Measurements from ENCODE around the gene ZNF117. TPM values are rescaled to one million over a fixed set of nuclear protein-coding genes. Genes with fewer than 3 reads are reported as not detected.
"Not testable (repeated sequence)": the region's sequence is repeated elsewhere in the genome, so short reads cannot be mapped to it uniquely, and the experiment has no call there.

ZNF117 gene
- total RNA-seq, 1 experiment from 2014 or later, result 19.0 TPM

- Histone ChIP-seq H3K4me2 (ENCODE audit: low read depth, low read length, poor library complexity, severe bottlenecking) (no peak overlapping the region), H3K27me3 (ENCODE audit: low read length) (no peaks in the 10 kb centered on the region), H3K4me3 (ENCODE audit: low read length) (no peak overlapping the region), H3K9ac (ENCODE audit: low read length) (no peak overlapping the region), H3K36me3 (ENCODE audit: insufficient read depth, low read length) (no peaks in the 10 kb centered on the region), H3K9me3 (ENCODE audit: low read length) (no peaks in the 10 kb centered on the region), H3K27ac (ENCODE audit: low read length) (no peak overlapping the region), H3K4me1 (ENCODE audit: low read length) (no peaks in the 10 kb centered on the region), H4K20me1 (ENCODE audit: insufficient read depth, low read depth, low read length) (no peaks in the 10 kb centered on the region), H3K79me2 (ENCODE audit: low read length) (no peaks in the 10 kb centered on the region), H3K9me2 (replicated peaks; ENCODE audit: insufficient read depth, low read length) (no peaks in the 10 kb centered on the region), H2AFZ (ENCODE audit: low read length) (no peak overlapping the region)
- no peak for DNase-seq
These were observed 45.2 kb downstream of the ZNF117 start for GRCh38 chr7:64945503-64946175.

DNA sequence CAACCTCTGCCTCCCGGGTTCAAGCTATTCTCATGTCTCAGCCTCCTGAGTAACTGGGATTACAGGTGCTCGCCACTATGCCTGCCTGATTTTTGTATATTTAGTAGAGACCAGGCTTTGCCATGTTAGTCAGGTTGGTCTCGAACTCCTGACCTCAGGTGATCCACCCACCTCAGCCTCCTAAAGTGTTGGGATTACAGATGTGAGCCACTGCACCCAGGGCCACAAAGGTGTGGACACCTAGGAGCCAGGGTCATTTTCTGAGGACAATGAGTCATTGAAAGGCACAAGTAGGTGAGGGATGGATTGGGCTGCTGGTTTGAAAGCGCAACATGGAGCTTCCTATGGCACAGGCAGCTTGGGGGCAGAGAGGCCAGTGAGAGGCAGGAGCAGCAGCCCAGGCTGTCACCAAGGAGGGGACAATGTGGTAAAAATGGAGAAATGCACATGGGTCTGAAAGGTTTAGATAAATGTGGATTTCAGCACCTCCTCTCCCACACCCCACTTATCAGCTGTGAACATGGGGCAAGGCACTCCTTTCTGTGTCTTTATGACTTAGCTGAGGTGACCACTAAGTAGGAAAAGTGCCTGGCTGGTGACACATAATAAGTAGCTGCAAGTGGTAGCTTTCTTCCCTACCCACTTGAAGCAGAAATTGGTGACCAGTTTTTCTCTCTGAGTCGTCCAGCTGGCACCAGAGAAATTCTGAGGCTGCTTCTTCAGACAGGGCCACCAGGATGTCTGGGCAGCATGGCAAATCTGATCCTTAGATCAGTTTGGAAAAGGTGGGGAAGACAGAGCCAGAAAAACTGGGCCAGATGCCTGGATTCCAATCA lies 46.0 kb downstream of the ZNF117 start:
- H3K9ac ChIP-seq (ENCODE audit: low read length); H3K4me1 ChIP-seq (ENCODE audit: low read length); H3K4me2 ChIP-seq (ENCODE audit: low read depth, low read length, poor library complexity, severe bottlenecking); H3K4me3 ChIP-seq (ENCODE audit: low read length); H3K36me3 ChIP-seq (ENCODE audit: insufficient read depth, low read length); H4K20me1 ChIP-seq (ENCODE audit: insufficient read depth, low read depth, low read length); H3K79me2 ChIP-seq (ENCODE audit: low read length); H3K9me2 ChIP-seq (replicated peaks; ENCODE audit: insufficient read depth, low read length); H3K27ac ChIP-seq (ENCODE audit: low read length); DNase-seq; H2AFZ ChIP-seq (ENCODE audit: low read length); H3K27me3 ChIP-seq (ENCODE audit: low read length); H3K9me3 ChIP-seq (ENCODE audit: low read length): not testable (repeated sequence)

DNA sequence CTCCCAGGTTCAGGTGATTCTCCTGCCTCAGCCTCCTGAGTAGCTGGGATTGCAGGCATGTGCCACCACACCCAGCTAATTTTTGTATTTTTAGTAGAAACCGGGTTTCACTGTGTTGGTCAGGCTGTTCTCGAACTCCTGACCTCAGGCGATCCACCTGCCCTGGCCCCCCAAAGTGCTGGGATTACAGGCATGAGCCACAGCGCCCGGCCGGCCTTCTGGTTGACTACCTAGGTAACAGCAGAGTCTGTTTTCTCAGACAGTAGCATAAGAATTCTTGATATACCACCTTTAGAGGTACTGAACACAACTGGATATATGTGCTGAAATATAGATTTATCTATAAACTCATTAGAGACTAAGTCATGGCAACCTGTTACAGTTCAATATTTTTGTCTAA lies 50.8 kb downstream of the ZNF117 start:
- not testable (repeated sequence) for H3K4me1 ChIP-seq (ENCODE audit: low read length); DNase-seq; H3K36me3 ChIP-seq (ENCODE audit: insufficient read depth, low read length); H3K9me3 ChIP-seq (ENCODE audit: low read length); H2AFZ ChIP-seq (ENCODE audit: low read length); H3K9me2 ChIP-seq (replicated peaks; ENCODE audit: insufficient read depth, low read length); H3K79me2 ChIP-seq (ENCODE audit: low read length); H4K20me1 ChIP-seq (ENCODE audit: insufficient read depth, low read depth, low read length); H3K9ac ChIP-seq (ENCODE audit: low read length); H3K27ac ChIP-seq (ENCODE audit: low read length); H3K4me2 ChIP-seq (ENCODE audit: low read depth, low read length, poor library complexity, severe bottlenecking); H3K4me3 ChIP-seq (ENCODE audit: low read length); H3K27me3 ChIP-seq (ENCODE audit: low read length)

GRCh38 chr7:64938540-64938939 lies 52.3 kb downstream of the ZNF117 start:
- H3K79me2 ChIP-seq (ENCODE audit: low read length), result no peaks in the 10 kb centered on the region

GRCh38 chr7:64934478-64934877 lies 56.4 kb downstream of the ZNF117 start:
- Histone ChIP-seq H2AFZ (ENCODE audit: low read length) (no peak overlapping the region), H3K79me2 (ENCODE audit: low read length) (no peaks in the 10 kb centered on the region), H3K4me2 (ENCODE audit: low read depth, low read length, poor library complexity, severe bottlenecking) (no peak overlapping the region), H3K27ac (ENCODE audit: low read length) (no peak overlapping the region), H3K4me3 (ENCODE audit: low read length) (no peak overlapping the region), H3K4me1 (ENCODE audit: low read length) (no peaks in the 10 kb centered on the region), H3K9ac (ENCODE audit: low read length) (no peak overlapping the region), H4K20me1 (ENCODE audit: insufficient read depth, low read depth, low read length) (no peaks in the 10 kb centered on the region), H3K36me3 (ENCODE audit: insufficient read depth, low read length) (peaks cover 13% of the 10 kb centered on the region), H3K9me3 (ENCODE audit: low read length) (peaks cover 2% of the 10 kb centered on the region; the same call in 1 of the 2 replicates), H3K27me3 (ENCODE audit: low read length) (no peaks in the 10 kb centered on the region), H3K9me2 (replicated peaks; ENCODE audit: insufficient read depth, low read length) (no peaks in the 10 kb centered on the region)
- DNase-seq, result no peak

More at GRCh38 chr7:64938540-64938939, 52.3 kb downstream of the ZNF117 start:
- Histone ChIP-seq H3K9me3 (ENCODE audit: low read length) (no peaks in the 10 kb centered on the region), H2AFZ (ENCODE audit: low read length) (no peak overlapping the region), H3K27me3 (ENCODE audit: low read length) (no peaks in the 10 kb centered on the region), H3K4me3 (ENCODE audit: low read length) (no peak overlapping the region), H3K27ac (ENCODE audit: low read length) (no peak overlapping the region), H3K36me3 (ENCODE audit: insufficient read depth, low read length) (peaks cover 4% of the 10 kb centered on the region; the same call in 1 of the 2 replicates), H3K9ac (ENCODE audit: low read length) (no peak overlapping the region), H3K4me2 (ENCODE audit: low read depth, low read length, poor library complexity, severe bottlenecking) (no peak overlapping the region), H3K4me1 (ENCODE audit: low read length) (no peaks in the 10 kb centered on the region), H3K9me2 (replicated peaks; ENCODE audit: insufficient read depth, low read length) (no peaks in the 10 kb centered on the region), H4K20me1 (ENCODE audit: insufficient read depth, low read depth, low read length) (no peaks in the 10 kb centered on the region)
- no peak for DNase-seq

DNA sequence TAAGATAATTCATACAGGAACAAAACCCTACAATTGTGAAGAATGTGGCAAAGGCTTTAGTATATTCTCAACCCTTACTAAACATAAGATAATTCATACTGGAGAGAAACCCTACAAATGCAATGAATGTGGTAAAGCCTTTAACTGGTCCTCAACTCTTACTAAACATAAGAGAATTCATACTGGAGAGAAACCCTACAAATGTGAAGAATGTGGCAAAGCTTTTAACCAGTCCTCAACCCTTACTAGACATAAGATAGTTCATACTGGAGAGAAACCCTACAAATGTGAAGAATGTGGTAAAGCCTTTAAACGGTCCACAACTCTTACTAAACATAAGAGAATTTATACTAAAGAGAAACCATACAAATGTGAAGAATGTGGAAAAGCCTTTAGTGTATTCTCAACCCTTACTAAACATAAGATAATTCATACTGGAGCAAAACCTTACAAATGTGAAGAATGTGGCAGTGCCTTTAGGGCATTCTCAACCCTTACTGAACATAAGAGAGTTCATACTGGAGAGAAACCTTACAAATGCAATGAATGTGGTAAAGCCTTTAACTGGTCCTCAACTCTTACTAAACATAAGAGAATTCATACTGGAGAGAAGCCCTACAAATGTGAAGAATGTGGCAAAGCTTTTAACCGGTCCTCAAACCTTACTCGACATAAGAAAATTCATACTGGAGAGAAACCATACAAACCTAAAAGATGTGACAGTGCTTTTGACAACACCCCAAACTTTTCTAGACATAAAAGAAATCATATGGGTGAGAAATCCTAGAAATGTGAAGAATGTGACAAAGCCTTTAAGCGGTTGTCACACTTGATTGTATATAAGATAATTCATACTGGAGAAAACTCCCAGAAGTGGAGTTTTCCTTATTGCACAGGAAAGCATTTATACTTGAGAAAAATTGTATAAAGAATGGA lies 62.3 kb downstream of the ZNF117 start:
- Histone ChIP-seq H3K9me3 (ENCODE audit: low read length) (peaks cover 37% of the 10 kb centered on the region), H3K79me2 (ENCODE audit: low read length) (peaks cover 17% of the 10 kb centered on the region), H3K36me3 (ENCODE audit: insufficient read depth, low read length) (peaks cover 67% of the 10 kb centered on the region)
- not testable (repeated sequence) for H3K27ac ChIP-seq (ENCODE audit: low read length); H3K27me3 ChIP-seq (ENCODE audit: low read length); H3K4me1 ChIP-seq (ENCODE audit: low read length); H3K4me3 ChIP-seq (ENCODE audit: low read length); H3K9ac ChIP-seq (ENCODE audit: low read length); H2AFZ ChIP-seq (ENCODE audit: low read length); DNase-seq; H3K4me2 ChIP-seq (ENCODE audit: low read depth, low read length, poor library complexity, severe bottlenecking); H4K20me1 ChIP-seq (ENCODE audit: insufficient read depth, low read depth, low read length); H3K9me2 ChIP-seq (replicated peaks; ENCODE audit: insufficient read depth, low read length)

Data from Karpas-422 (cell line).